OCI-LY7 (cell line): ENCODE measurements around the gene SLC16A9. TPM values are rescaled to one million over a fixed set of nuclear protein-coding genes. Genes with fewer than 3 reads are reported as not detected.

Source experiments
- BruUV-seq: library from RNA; stranded (reverse); fragments of 400-500 nt; replicated peaks from 2 replicates; lab custom pipeline; 2021; lab: Mats Ljungman, UMichigan
- CTCF ChIA-PET: fragments of 300-600 bp; sonication (Branson Sonifier 250); formaldehyde crosslinking; loops from one replicate; lab custom pipeline; 2022; ENCODE audit warnings: antibody characterized with exemption; ENCODE audit not compliant: unreplicated experiment; lab: Charles Lee
- POLR2A ChIA-PET: fragments of 300-600 bp; sonication (Branson Sonifier 250); formaldehyde crosslinking; loops from one replicate; lab custom pipeline; 2022; ENCODE audit warnings: antibody characterized with exemption; lab: Charles Lee
- DNase-seq: peaks from one replicate; pipeline ENCODE4 v3.0.0-alpha.2; 2015; ENCODE audit warnings: low spot score
- H2AFZ ChIP-seq: fragments of 200-600 bp; sonication (generic), shearing (Covaris generic); 2 replicates; pipeline ENCODE4 v1.6.1; 2014; ENCODE audit warnings: mild to moderate bottlenecking, antibody characterized with exemption, low read length, moderate library complexity
- H3K27ac ChIP-seq: fragments of 200-600 bp; sonication (generic); 2 replicates; pipeline ENCODE4 v1.5.1; 2014; ENCODE audit warnings: mixed run types, low read depth, mild to moderate bottlenecking, moderate library complexity, low read length, inconsistent platforms; ENCODE audit not compliant: poor library complexity, severe bottlenecking
- H3K36me3 ChIP-seq: fragments of 200-600 bp; sonication (generic); 2 replicates; pipeline ENCODE4 v1.6.1; 2014; ENCODE audit warnings: mild to moderate bottlenecking, antibody characterized with exemption, low read length, moderate library complexity, mixed read lengths; ENCODE audit not compliant: insufficient read depth
- H3K4me1 ChIP-seq: fragments of 200-600 bp; sonication (generic); 2 replicates; pipeline ENCODE4 v1.5.1; 2014; ENCODE audit warnings: mild to moderate bottlenecking, low read length; ENCODE audit not compliant: insufficient read depth, poor library complexity, severe bottlenecking
- H3K4me2 ChIP-seq: fragments of 200-600 bp; sonication (generic); 2 replicates; pipeline ENCODE4 v1.6.1; 2014; ENCODE audit warnings: mild to moderate bottlenecking, low read length
- H3K4me3 ChIP-seq: fragments of 200-600 bp; sonication (generic); 2 replicates; pipeline ENCODE4 v1.5.1; 2014; ENCODE audit warnings: mild to moderate bottlenecking, low read depth, low read length; ENCODE audit not compliant: poor library complexity, severe bottlenecking
- H3K79me2 ChIP-seq: fragments of 200-600 bp; sonication (generic); 2 replicates; pipeline ENCODE4 v1.6.1; 2016; ENCODE audit warnings: low read depth, mild to moderate bottlenecking, low read length, moderate library complexity, mixed read lengths; ENCODE audit not compliant: insufficient read depth
- H3K9me2 ChIP-seq: fragments of 200-600 bp; sonication (generic); 2 replicates; pipeline ENCODE4 v1.6.1; 2016; ENCODE audit warnings: mild to moderate bottlenecking, low read length, mixed read lengths; ENCODE audit not compliant: insufficient read depth
- H3K9me3 ChIP-seq: fragments of 200-600 bp; sonication (generic); 2 replicates; pipeline ENCODE4 v1.6.1; 2014; ENCODE audit warnings: mild to moderate bottlenecking, mixed run types, low read length, mixed read lengths
- H4K20me1 ChIP-seq: fragments of 200-600 bp; sonication (generic); 2 replicates; pipeline ENCODE4 v1.6.1; 2014; ENCODE audit warnings: mild to moderate bottlenecking, antibody characterized with exemption, low read length, moderate library complexity, mixed read lengths; ENCODE audit not compliant: insufficient read depth
- CTCF ChIP-seq: fragments of 200-600 bp; sonication (generic); conservative IDR thresholded peaks from 2 replicates; pipeline ENCODE4 v1.5.1; 2014; ENCODE audit warnings: mild to moderate bottlenecking, antibody characterized with exemption, low read length, moderate library complexity, mixed read lengths
- EZH2phosphoT487 ChIP-seq: fragments of 200-600 bp; sonication (generic); IDR thresholded peaks from 2 replicates; pipeline ENCODE4 v1.6.1; 2018; ENCODE audit warnings: low read depth, borderline replicate concordance, mild to moderate bottlenecking, mixed run types, antibody characterized with exemption, low read length, moderate library complexity, mixed read lengths
- intact Hi-C: fragments of 100-400 bp; cut with micrococcal nuclease; formaldehyde crosslinking; loops from one replicate; pipeline ENCODE4 v1.10.0; 2022; ENCODE audit not compliant: unreplicated experiment
- total RNA-seq, 2 experiments: library from RNA; depleted of rRNA in 1 of 2; stranded (reverse); fragments of >200 nt in 1 of 2; shearing (Covaris generic) in 1 of 2; gene quantifications; 2 replicates each; pipeline ENCODE4 v1.2.3, GENCODE V29; 2014 to 2022

The SLC16A9 gene
- total RNA-seq, 2 experiments from 2014 or later = not detected

- Histone ChIP-seq H3K4me2 (no peak overlapping the region), H3K4me3 (no peak overlapping the region), H2AFZ (no peak overlapping the region), H3K9me3 (no peaks in the 10 kb centered on the region), H3K4me1 (no peaks in the 10 kb centered on the region), H4K20me1 (no peaks in the 10 kb centered on the region), H3K36me3 (no peaks in the 10 kb centered on the region), H3K27ac (no peak overlapping the region), H3K79me2 (no peaks in the 10 kb centered on the region), H3K9me2 (no peaks in the 10 kb centered on the region)
- ChIA-PET POLR2A (interaction anchor here (0.6 kb wide), 1 partner anchor 22 kb away, joined by 3 read pairs; no protein-coding TSS in a partner anchor), CTCF (no interaction called here)
- BruUV-seq = no TSS peak
- TF ChIP-seq CTCF = no peak
- no peak for TF ChIP-seq EZH2phosphoT487
- intact Hi-C loops = no loop called here
- no peak for DNase-seq
Observed at GRCh38 chr10:59611048-59611447, 98.6 kb downstream of the SLC16A9 start.

- H2AFZ ChIP-seq = no peak overlapping the region
- H4K20me1 ChIP-seq = no peaks in the 10 kb centered on the region
- CTCF ChIA-PET = no interaction called here
- no peaks in the 10 kb centered on the region for H3K9me3 ChIP-seq
- H3K9me2 ChIP-seq = no peaks in the 10 kb centered on the region
- no peaks in the 10 kb centered on the region for H3K36me3 ChIP-seq
- DNase-seq = no peak
- intact Hi-C loops = no loop called here
- H3K27ac ChIP-seq = no peak overlapping the region
- no peaks in the 10 kb centered on the region for H3K4me1 ChIP-seq
- H3K4me3 ChIP-seq = no peak overlapping the region
- TF ChIP-seq EZH2phosphoT487 = no peak
- POLR2A ChIA-PET = no interaction called here
- H3K79me2 ChIP-seq = no peaks in the 10 kb centered on the region
- H3K4me2 ChIP-seq = no peak overlapping the region
- BruUV-seq = no TSS peak
Observed at GRCh38 chr10:59607970-59608369, 101.7 kb downstream of the SLC16A9 start.

GRCh38 chr10:59606551-59606961 lies 103.1 kb downstream of the SLC16A9 start:
- BruUV-seq = no TSS peak
- intact Hi-C loops = no loop called here
- H2AFZ ChIP-seq = no peak overlapping the region
- H4K20me1 ChIP-seq = no peaks in the 10 kb centered on the region
- DNase-seq = no peak
- H3K79me2 ChIP-seq = no peaks in the 10 kb centered on the region
- H3K4me3 ChIP-seq = no peak overlapping the region
- no peak overlapping the region for H3K27ac ChIP-seq
- POLR2A ChIA-PET = interaction anchor here (0.6 kb wide), 2 partner anchors 546 to 973 kb away, joined by 3 to 4 read pairs; no protein-coding TSS in a partner anchor
- H3K9me2 ChIP-seq = no peaks in the 10 kb centered on the region
- TF ChIP-seq CTCF = no peak
- no peak for TF ChIP-seq EZH2phosphoT487
- no peaks in the 10 kb centered on the region for H3K4me1 ChIP-seq
- no peaks in the 10 kb centered on the region for H3K36me3 ChIP-seq
- no peaks in the 10 kb centered on the region for H3K9me3 ChIP-seq
- H3K4me2 ChIP-seq = no peak overlapping the region
- CTCF ChIA-PET = no interaction called here
